Liver (tissue), 9 donors: ENCODE data around the gene CFAP298. TPM values are rescaled to one million over a fixed set of nuclear protein-coding genes. Genes with fewer than 3 reads are reported as not detected.
"Not testable (repeated sequence)": the region's sequence is repeated elsewhere in the genome, so short reads cannot be mapped to it uniquely, and the experiment has no call there.

ENCODE experiments used
- DNase-seq: peaks from one replicate; pipeline ENCODE4 v3.0.0-alpha.2; 2017; ENCODE audit warnings: low spot score
- H3K27ac ChIP-seq, 2 donors: one replicate each; pipeline ENCODE4 v1.7.0; 2013; ENCODE audit warnings: inconsistent platforms in 2 of 2, low read length in 2 of 2, control low read depth in 1 of 2, low read depth in 1 of 2, mild to moderate bottlenecking in 1 of 2
- H3K27me3 ChIP-seq, 4 donors: one replicate each; pipeline versions ENCODE4 v1.6.1 to v1.7.0; 2013; ENCODE audit warnings: low read length in 3 of 4, inconsistent platforms in 1 of 4, mild to moderate bottlenecking in 1 of 4, moderate library complexity in 1 of 4; ENCODE audit not compliant: control insufficient read depth in 4 of 4, insufficient read depth in 4 of 4
- H3K36me3 ChIP-seq, 4 donors: one replicate each; pipeline versions ENCODE4 v1.6.1 to v1.7.0; 2013; ENCODE audit warnings: low read length in 3 of 4, mild to moderate bottlenecking in 3 of 4, low read depth in 1 of 4, moderate library complexity in 1 of 4; ENCODE audit not compliant: control insufficient read depth in 4 of 4, insufficient read depth in 3 of 4
- H3K4me1 ChIP-seq, 4 donors: one replicate each; pipeline versions ENCODE4 v1.6.1 to v1.7.0; 2013; ENCODE audit warnings: low read length in 3 of 4, mild to moderate bottlenecking in 3 of 4, moderate library complexity in 1 of 4; ENCODE audit not compliant: control insufficient read depth in 4 of 4, insufficient read depth in 4 of 4
- H3K4me3 ChIP-seq, 3 donors: one replicate each; pipeline versions ENCODE4 v1.6.1 to v1.7.0; 2013; ENCODE audit warnings: low read length in 3 of 3, control low read depth in 1 of 3, low read depth in 1 of 3, mild to moderate bottlenecking in 1 of 3
- H3K9ac ChIP-seq, 2 donors: one replicate each; pipeline ENCODE4 v1.7.0; 2013; ENCODE audit warnings: low read length in 2 of 2, mild to moderate bottlenecking in 2 of 2, moderate library complexity in 2 of 2, control low read depth in 1 of 2, low read depth in 1 of 2
- H3K9me3 ChIP-seq, 4 donors: one replicate each; pipeline versions ENCODE4 v1.6.1 to v1.7.0; 2013; ENCODE audit warnings: low read length in 3 of 4; ENCODE audit not compliant: control insufficient read depth in 4 of 4
- HNF4A ChIP-seq, 2 donors: conservative IDR thresholded peaks; 2 replicates each; pipeline ENCODE4 v1.6.1; 2016; ENCODE audit warnings: antibody characterized with exemption in 2 of 2, mild to moderate bottlenecking in 2 of 2
- HNF4G ChIP-seq: IDR thresholded peaks from 2 replicates; pipeline ENCODE4 v1.6.1; 2016; ENCODE audit warnings: antibody characterized with exemption
- JUND ChIP-seq, 2 donors: IDR thresholded peaks; 2 replicates each; pipeline ENCODE4 v1.6.1; 2016; ENCODE audit warnings: antibody characterized with exemption in 2 of 2
- NR2F2 ChIP-seq: IDR thresholded peaks from 2 replicates; pipeline ENCODE4 v1.6.1; 2016; ENCODE audit warnings: antibody characterized with exemption
- RAD21 ChIP-seq, 2 donors: IDR thresholded peaks; 2 replicates each; pipeline ENCODE4 v1.6.1; 2016; ENCODE audit warnings: antibody characterized with exemption in 2 of 2, mild to moderate bottlenecking in 2 of 2
- RXRA ChIP-seq, 2 donors: IDR thresholded peaks; 2 replicates each; pipeline ENCODE4 v1.6.1; 2017 to 2018; ENCODE audit warnings: antibody characterized with exemption in 2 of 2, mild to moderate bottlenecking in 1 of 2
- WGBS: extraction: QIAGEN DNeasy Blood & Tissue Kit; methylation state at CpG from one replicate; pipeline ENCODE4 v1.1.7; 2013; 5-methylcytosine and 5-hydroxymethylcytosine counted together
- polyA plus RNA-seq, 2 donors: library from polyadenylated mRNA; stranded (reverse) in 1 of 2; unstranded in 1 of 2; fragments of 200-250 nt in 1 of 2; fragments of >200 nt in 1 of 2; fragmentation: Nextera tagmentation in 1 of 2; extraction: Ambion mirVana in 1 of 2; gene quantifications; one replicate each; pipeline versions ENCODE4 v1.2.1 to v1.2.3, GENCODE V29; 2013 to 2015
- total RNA-seq, 2 donors: library from RNA; depleted of rRNA; stranded (reverse); fragments of >200 nt; gene quantifications; one replicate each; pipeline ENCODE4 v1.2.3, GENCODE V29; 2014
- TF ChIP-seq, protein P1 (sequence below): IDR thresholded peaks from 2 replicates; pipeline ENCODE4 v1.6.1; 2016; ENCODE audit warnings: antibody characterized with exemption
- TF ChIP-seq, protein P2 (sequence below): IDR thresholded peaks from 2 replicates; pipeline ENCODE4 v1.6.1; 2016; ENCODE audit warnings: antibody characterized with exemption, mild to moderate bottlenecking
- TF ChIP-seq, protein P3 (sequence below): fragments of 150-350 bp; IDR thresholded peaks from 2 replicates; pipeline ENCODE4 v1.5.1; 2017; ENCODE audit warnings: improper control_type of control experiment, low read depth, low read length; ENCODE audit not compliant: missing input control
- TF ChIP-seq, protein P4 (sequence below): IDR thresholded peaks from 2 replicates; pipeline ENCODE4 v1.6.1; 2016; ENCODE audit warnings: antibody characterized with exemption
- donor health status: healthy.
- donor health status: healthy.
- donor health status: healthy.
- donor health status: healthy.
- donor health status: healthy.

CFAP298 gene
- total and polyA plus RNA-seq, 4 donors: 13.1 to 19.8 (median 15.3) TPM

DNA sequence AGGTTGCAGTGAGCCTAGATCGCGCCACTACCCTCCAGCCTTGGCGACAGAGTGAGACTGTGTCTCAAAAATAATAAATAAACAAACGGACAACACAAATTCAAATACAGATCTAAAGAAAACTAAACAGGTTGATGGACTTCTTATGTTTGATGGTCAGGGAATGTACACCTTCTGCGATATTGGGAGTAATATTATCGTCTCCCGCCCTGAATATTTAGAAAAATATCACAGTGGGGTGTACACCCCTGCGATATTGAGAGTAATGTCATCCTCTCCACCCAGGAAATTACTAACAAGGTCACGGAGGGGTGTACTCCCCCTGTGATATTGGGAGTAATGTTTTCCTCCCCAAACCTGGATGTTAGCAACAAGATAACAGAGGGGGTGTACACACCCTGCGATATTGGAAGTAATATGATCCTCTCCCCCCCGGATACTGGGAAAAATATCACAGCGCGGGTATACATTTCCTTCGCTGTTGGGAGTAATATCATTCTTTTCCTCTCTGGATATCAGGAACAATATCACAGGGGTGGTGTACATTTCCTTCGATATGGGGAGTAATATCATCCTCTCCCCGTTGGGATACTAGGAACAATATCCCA lies 1.4 kb upstream of the CFAP298 start:
- Histone ChIP-seq H3K4me1 (peaks cover 0 to 16% (median 5%) of the 10 kb centered on the region in 4 donors), H3K27ac (peak overlapping the region; percentile 48 to 69), H3K9ac (peak overlapping the region in 1 of 2 donors; percentile 93), H3K36me3 (peaks cover 0 to 9% (median 3%) of the 10 kb centered on the region in 4 donors), H3K27me3 (no peaks in the 10 kb centered on the region), H3K4me3 (peak overlapping the region; percentile 76 to 89 (median 77)), H3K9me3 (no peaks in the 10 kb centered on the region)
- WGBS: 71% methylated on average over 16 of the region's 16 CpGs
- DNase-seq: no peak
- TF ChIP-seq RXRA (IDR thresholded peaks at IDR 0.05): no peak
- no peak for TF ChIP-seq RAD21 (IDR thresholded peaks at IDR 0.05)
- TF ChIP-seq, protein P1, sequence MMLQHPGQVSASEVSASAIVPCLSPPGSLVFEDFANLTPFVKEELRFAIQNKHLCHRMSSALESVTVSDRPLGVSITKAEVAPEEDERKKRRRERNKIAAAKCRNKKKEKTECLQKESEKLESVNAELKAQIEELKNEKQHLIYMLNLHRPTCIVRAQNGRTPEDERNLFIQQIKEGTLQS: no peak
- no peak for TF ChIP-seq HNF4A (conservative IDR thresholded peaks at IDR 0.05)
- TF ChIP-seq JUND (IDR thresholded peaks at IDR 0.05): no peak
- TF ChIP-seq HNF4G: no peak
- TF ChIP-seq, protein P2, sequence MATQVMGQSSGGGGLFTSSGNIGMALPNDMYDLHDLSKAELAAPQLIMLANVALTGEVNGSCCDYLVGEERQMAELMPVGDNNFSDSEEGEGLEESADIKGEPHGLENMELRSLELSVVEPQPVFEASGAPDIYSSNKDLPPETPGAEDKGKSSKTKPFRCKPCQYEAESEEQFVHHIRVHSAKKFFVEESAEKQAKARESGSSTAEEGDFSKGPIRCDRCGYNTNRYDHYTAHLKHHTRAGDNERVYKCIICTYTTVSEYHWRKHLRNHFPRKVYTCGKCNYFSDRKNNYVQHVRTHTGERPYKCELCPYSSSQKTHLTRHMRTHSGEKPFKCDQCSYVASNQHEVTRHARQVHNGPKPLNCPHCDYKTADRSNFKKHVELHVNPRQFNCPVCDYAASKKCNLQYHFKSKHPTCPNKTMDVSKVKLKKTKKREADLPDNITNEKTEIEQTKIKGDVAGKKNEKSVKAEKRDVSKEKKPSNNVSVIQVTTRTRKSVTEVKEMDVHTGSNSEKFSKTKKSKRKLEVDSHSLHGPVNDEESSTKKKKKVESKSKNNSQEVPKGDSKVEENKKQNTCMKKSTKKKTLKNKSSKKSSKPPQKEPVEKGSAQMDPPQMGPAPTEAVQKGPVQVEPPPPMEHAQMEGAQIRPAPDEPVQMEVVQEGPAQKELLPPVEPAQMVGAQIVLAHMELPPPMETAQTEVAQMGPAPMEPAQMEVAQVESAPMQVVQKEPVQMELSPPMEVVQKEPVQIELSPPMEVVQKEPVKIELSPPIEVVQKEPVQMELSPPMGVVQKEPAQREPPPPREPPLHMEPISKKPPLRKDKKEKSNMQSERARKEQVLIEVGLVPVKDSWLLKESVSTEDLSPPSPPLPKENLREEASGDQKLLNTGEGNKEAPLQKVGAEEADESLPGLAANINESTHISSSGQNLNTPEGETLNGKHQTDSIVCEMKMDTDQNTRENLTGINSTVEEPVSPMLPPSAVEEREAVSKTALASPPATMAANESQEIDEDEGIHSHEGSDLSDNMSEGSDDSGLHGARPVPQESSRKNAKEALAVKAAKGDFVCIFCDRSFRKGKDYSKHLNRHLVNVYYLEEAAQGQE: no peak
- TF ChIP-seq, protein P3, sequence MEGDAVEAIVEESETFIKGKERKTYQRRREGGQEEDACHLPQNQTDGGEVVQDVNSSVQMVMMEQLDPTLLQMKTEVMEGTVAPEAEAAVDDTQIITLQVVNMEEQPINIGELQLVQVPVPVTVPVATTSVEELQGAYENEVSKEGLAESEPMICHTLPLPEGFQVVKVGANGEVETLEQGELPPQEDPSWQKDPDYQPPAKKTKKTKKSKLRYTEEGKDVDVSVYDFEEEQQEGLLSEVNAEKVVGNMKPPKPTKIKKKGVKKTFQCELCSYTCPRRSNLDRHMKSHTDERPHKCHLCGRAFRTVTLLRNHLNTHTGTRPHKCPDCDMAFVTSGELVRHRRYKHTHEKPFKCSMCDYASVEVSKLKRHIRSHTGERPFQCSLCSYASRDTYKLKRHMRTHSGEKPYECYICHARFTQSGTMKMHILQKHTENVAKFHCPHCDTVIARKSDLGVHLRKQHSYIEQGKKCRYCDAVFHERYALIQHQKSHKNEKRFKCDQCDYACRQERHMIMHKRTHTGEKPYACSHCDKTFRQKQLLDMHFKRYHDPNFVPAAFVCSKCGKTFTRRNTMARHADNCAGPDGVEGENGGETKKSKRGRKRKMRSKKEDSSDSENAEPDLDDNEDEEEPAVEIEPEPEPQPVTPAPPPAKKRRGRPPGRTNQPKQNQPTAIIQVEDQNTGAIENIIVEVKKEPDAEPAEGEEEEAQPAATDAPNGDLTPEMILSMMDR: no peak
- TF ChIP-seq NR2F2: no peak

DNA sequence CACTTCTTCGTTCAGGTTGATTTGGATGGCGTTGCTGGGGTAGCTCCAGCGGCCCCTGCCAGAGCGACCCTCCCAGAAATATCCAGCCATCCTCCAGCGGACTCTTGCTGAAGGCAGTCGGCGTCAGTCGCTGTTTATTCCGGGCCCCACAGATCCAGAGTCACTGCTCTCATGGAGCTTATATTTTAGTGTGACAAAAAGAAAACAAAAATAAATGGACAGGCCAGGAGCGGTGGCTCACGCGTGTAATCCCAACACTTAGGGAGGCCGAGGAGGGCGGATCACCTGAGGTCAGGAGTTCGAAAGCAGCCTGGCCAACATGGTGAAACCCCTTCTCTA lies 791 bp upstream of the CFAP298 start:
- Histone ChIP-seq H3K4me3 (peak overlapping the region; percentile 76 to 89 (median 77)), H3K36me3 (peaks cover 0 to 9% (median 3%) of the 10 kb centered on the region in 4 donors), H3K9ac (peak overlapping the region; percentile 51 to 93), H3K9me3 (no peaks in the 10 kb centered on the region), H3K27me3 (no peaks in the 10 kb centered on the region), H3K4me1 (peaks cover 0 to 16% (median 5%) of the 10 kb centered on the region in 4 donors), H3K27ac (peak overlapping the region; percentile 48 to 69)
- DNase-seq: no peak
- TF ChIP-seq RXRA (IDR thresholded peaks at IDR 0.05): peak in 1 of 2 donors; percentile 16
- TF ChIP-seq NR2F2: no peak
- WGBS: 1% methylated on average over 15 of the region's 15 CpGs

DNA sequence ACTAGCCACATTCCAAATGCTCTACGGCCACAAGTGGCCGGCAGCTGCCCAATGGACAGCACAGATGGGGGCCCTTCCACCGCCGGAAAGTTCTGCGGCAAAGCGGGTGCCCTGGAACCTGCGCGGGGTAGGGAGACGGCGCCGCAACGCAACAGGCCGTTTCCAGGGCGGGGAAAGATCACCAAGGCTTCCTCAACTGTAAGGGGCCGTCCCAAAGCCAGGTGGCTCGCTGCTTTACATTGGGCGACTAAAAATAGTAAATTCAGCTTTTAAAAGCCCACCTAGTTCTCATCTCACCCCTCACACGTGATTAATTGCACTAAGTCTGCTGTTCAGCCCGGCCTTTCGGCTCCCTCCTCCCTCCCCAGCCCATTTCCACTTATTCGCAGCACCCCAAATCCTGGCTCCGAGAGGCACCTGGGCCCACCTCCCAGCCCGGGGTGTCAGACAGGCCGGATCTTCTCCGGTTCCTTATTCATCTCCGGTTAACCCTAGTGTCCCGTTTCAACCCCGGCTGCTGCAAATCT lies 643 bp downstream of the CFAP298 start:
- peak overlapping the region; percentile 48 to 69 for H3K27ac ChIP-seq
- H3K9me3 ChIP-seq: no peaks in the 10 kb centered on the region
- H3K4me3 ChIP-seq: peak overlapping the region; percentile 76 to 89 (median 77)
- under 1% methylated on average over 28 of the region's 28 CpGs for WGBS
- peak overlapping the region; percentile 90 to 93 for H3K9ac ChIP-seq
- peaks cover 2 to 11% (median 4%) of the 10 kb centered on the region in 4 donors for H3K36me3 ChIP-seq
- TF ChIP-seq, protein P3: peak; percentile 4
- TF ChIP-seq, protein P4, sequence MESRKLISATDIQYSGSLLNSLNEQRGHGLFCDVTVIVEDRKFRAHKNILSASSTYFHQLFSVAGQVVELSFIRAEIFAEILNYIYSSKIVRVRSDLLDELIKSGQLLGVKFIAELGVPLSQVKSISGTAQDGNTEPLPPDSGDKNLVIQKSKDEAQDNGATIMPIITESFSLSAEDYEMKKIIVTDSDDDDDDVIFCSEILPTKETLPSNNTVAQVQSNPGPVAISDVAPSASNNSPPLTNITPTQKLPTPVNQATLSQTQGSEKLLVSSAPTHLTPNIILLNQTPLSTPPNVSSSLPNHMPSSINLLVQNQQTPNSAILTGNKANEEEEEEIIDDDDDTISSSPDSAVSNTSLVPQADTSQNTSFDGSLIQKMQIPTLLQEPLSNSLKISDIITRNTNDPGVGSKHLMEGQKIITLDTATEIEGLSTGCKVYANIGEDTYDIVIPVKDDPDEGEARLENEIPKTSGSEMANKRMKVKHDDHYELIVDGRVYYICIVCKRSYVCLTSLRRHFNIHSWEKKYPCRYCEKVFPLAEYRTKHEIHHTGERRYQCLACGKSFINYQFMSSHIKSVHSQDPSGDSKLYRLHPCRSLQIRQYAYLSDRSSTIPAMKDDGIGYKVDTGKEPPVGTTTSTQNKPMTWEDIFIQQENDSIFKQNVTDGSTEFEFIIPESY: no peak
- no peaks in the 10 kb centered on the region for H3K27me3 ChIP-seq
- H3K4me1 ChIP-seq: peaks cover 0 to 16% (median 5%) of the 10 kb centered on the region in 4 donors
- no peak for DNase-seq

DNA sequence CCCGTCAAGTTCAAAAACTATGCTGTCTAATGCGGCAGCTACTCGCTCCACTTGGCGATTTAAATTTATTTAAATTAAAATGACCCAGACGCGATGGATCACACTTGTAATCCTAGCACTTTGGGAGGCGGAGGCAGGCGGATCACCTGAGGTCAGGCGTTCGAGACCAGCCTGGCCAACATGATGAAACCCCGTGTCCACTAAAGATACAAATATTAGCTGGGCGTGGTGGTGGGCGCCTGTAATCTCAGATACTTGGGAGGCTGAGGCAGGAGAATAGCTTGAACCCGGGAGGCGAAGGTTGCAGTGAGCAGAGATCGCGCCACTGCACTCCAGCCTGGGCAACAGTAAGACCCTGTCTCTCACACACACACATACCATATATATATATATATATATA lies 1.2 kb downstream of the CFAP298 start:
- H3K9me3 ChIP-seq, H3K27ac ChIP-seq, DNase-seq, H3K9ac ChIP-seq, H3K27me3 ChIP-seq, H3K4me3 ChIP-seq: not testable (repeated sequence)
- WGBS: 78% methylated on average over 17 of the region's 17 CpGs
- Histone ChIP-seq H3K4me1 (peaks cover 0 to 16% (median 5%) of the 10 kb centered on the region in 4 donors), H3K36me3 (peaks cover 2 to 17% (median 9%) of the 10 kb centered on the region in 4 donors)
